ENCODE results near the gene LONRF2.

DNA sequence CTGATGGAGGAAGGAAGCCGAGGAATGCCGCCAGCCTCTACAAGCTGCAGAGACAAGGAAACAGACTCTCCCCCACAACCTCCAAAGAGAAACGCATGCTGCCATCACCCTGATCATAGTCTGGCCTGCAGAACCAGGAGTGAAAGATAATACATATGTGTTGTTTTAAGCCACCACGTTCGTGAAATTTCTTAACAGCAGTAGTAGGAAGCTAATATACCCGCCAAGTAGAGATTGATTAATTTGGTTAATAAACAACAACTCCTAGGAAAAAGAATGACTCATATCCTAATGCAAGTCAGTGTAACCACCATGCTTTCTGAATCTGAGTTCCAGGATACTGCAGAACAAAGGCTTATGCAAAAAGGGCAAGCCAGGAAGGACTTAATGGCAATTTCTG is 36.6 kb downstream of the LONRF2 start:
- TF ChIP-seq, protein P1, sequence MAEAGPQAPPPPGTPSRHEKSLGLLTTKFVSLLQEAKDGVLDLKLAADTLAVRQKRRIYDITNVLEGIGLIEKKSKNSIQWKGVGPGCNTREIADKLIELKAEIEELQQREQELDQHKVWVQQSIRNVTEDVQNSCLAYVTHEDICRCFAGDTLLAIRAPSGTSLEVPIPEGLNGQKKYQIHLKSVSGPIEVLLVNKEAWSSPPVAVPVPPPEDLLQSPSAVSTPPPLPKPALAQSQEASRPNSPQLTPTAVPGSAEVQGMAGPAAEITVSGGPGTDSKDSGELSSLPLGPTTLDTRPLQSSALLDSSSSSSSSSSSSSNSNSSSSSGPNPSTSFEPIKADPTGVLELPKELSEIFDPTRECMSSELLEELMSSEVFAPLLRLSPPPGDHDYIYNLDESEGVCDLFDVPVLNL (CRISPR knock-in tag; IDR thresholded peaks at IDR 0.05; ENCODE audit: borderline replicate concordance, low read depth), result no peak
- TF ChIP-seq, protein P2, sequence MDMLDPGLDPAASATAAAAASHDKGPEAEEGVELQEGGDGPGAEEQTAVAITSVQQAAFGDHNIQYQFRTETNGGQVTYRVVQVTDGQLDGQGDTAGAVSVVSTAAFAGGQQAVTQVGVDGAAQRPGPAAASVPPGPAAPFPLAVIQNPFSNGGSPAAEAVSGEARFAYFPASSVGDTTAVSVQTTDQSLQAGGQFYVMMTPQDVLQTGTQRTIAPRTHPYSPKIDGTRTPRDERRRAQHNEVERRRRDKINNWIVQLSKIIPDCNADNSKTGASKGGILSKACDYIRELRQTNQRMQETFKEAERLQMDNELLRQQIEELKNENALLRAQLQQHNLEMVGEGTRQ (CRISPR knock-in tag; IDR thresholded peaks at IDR 0.05), result no peak

All from WTC11 (cell line).